ENCODE measurements around the gene SLC10A1. TPM values are rescaled to one million over a fixed set of nuclear protein-coding genes. Genes with fewer than 3 reads are reported as not detected.

The SLC10A1 gene
- total RNA-seq, 1 experiment from 2014 or later: not detected

GRCh38 chr14:69808919-69809808 is 12.1 kb upstream of the SLC10A1 start:
- no peak for DNase-seq (ENCODE audit: low read depth)

DNA sequence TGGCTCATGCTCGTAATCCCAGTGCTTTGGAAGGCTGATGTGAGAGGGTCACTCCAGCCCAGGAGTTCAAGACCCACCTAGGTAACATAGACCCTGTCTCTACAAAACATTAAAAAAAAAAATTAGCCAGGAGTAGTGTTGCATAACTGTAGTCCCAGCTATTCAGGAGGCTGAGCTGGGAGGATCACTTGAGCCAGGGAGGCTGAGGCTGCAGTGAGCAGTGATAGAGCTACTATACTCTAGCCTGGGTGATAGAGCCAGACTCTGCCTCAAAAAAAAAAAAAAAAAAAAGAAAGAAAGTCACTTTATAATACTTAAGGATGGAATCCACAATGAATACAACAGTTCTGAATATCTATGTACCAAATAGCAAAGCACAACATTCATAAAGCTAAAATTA is 10.2 kb upstream of the SLC10A1 start:
- DNase-seq (ENCODE audit: low read depth): no peak

GRCh38 chr14:69804902-69805301 is 7.9 kb upstream of the SLC10A1 start:
- no peak for DNase-seq (ENCODE audit: low read depth)

DNA sequence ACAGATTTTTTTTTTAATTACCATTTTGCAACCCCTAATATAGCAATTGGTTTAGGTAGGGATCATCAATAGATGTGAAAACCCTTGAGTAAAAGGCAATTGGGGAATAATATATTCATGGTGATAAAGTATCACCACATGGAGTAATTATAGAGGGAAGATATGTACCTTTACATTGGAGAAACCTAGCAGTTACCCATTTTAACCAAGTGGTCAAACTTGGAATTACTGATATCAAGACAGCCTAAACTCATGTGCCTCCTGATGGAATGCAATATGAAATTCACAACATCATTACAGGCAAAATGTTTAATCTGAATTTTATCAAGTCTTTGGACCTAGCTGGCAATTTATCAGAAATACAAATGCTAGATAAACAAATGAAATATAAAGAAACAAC is 6.7 kb upstream of the SLC10A1 start:
- no peak for DNase-seq (ENCODE audit: low read depth)

- no peak for DNase-seq (ENCODE audit: low read depth)
These were observed 1.3 kb upstream of the SLC10A1 start for GRCh38 chr14:69798339-69798735.

DNA sequence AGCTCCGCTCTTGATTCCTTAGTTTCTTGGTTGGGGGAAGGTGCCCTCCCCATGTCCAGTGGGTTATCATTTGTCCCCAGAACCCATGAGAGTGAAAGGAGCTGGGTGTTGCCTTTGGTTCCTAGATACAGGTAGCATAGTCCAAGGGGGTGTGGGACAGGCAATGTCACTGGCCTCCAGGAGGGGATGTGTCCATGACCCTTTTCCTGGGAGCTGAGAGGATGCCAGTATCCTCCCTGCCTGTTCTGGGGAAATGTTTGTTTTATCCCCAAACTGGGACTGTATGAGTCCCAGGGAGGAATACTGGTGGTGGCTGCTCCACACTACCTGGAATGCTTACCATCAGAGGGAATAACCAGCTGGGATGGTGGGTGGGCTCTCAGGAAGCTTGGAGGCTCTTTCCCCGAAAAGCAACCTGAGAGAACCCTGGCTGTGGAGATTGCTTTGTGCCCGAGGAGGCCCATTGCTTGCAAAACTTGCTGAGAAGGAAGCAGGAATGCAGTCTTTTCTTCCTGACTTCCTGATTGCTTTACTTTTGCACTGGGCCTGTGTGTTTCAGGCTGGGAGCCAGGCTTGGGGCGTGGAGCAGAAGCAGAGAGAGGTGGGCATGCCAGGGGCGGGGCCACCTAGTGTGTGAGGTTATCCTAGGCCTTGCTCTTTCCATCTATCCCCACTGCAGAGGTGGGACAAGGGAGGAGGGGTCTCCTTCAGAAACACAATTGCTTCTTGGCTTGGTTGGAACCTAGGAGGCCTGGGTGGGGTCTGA is 715 bp upstream of the SLC10A1 start:
- DNase-seq (ENCODE audit: low read depth): no peak

DNA sequence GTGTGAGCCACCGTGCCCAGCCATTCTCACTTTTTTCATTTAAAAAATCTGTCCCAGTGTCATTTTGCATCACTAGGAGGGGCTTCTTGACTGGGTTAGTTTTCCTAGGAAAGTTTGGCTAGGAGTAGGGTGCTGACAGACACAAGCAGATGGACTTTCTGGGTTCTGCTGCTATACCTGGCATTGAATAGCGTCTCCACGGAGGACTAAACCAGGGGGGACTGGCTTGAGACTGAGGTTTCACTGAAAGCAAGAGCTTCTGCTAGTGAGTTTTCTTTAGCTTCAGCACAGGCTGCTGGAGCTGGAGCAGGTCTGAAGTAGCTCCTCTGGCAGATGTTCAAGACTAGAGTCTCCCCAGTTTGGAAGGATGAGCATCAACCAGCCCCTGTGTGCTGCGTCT is 1.4 kb downstream of the SLC10A1 start:
- DNase-seq (ENCODE audit: low read depth): no peak

DNA sequence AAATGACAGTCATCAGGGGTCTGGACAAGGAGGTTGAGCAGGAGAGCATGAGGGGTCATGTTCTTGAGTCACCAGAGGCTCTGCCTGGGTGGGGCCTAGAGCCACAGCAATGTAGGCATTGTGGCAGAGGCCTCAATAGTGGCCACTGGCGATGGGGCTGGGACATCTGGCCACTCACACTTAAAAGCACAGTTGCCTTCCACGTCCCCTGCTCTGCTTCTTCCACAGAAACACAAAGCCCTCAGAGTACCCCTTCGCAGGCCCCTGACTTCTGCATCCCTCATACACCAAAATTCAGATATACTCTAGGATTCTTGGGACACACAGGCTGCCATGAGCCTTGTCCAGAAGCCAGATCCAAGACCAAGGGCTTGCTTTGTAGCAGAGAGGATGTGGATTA is 2.2 kb downstream of the SLC10A1 start:
- no peak for DNase-seq (ENCODE audit: low read depth)

DNA sequence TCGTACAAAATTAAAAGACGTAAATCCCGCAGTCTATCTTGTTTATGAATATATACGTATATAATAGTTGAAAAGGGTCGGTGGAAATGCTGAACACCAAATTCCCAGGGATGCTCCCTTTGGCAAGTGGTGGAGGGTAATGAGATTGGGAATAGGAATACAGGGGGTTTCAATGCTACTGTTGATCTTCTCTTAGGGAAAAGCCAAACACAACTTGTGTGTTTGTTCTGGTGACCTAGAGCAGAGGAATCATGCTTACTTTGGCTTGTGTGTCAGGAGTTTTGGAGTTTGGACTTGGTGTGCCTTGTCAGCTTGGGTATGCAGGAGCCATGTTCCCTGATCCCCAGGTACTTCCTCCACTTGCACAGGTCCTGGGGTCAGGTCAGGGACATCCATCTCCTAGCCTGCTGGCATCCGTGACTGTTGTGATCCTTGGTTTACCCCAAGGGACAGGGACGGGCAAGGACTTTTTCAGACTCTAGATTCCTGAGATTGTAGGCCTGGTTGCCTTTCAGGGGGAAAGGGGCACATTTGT is 4.1 kb downstream of the SLC10A1 start:
- DNase-seq (ENCODE audit: low read depth): no peak

- no peak for DNase-seq (ENCODE audit: low read depth)
These were observed 7.9 kb downstream of the SLC10A1 start for GRCh38 chr14:69789118-69789640.

GRCh38 chr14:69786603-69787002 is 10.4 kb downstream of the SLC10A1 start:
- no peak for DNase-seq (ENCODE audit: low read depth)

GRCh38 chr14:69784942-69785341 is 12.1 kb downstream of the SLC10A1 start:
- no peak for DNase-seq (ENCODE audit: low read depth)

DNA sequence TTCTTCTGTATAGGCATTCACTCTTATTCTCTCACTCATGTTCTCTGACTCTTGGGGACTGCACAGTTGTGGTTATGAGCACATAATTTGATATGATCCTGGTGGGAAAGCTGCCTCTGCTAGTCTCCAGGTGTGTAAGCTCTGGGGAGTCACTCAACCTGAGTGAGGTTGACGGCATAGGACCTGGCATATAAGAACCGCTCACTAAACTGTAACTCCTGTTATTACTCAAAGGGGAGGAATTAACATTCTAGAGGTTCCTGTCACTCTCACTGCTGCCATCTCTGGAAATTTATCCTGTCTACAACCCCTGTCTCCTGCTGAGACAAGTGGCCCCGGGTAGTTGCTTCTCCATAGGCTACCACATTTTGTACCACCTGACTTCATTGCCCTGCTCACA is 16.1 kb downstream of the SLC10A1 start:
- DNase-seq (ENCODE audit: low read depth): no peak

GRCh38 chr14:69780092-69780491 is 16.9 kb downstream of the SLC10A1 start:
- no peak for DNase-seq (ENCODE audit: low read depth)

DNA sequence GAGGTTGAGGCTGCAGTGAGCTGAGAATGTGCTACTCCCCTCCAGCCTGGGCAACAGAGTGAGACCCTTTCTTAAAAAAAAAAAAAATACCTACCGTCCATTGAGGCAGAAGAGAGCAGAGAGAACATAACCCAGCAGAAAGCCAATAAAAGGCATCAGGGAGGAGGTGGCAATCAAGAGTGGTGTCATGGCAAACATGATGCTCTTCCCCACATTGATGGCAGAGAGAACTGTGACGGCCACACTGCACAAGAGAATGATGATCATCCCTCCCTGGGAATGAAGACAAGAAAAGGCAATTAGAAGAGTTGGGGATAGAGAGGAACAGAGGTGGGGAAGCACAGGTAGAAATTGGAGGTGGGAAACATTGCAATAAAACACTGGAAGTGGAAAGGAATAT is 18.0 kb downstream of the SLC10A1 start:
- DNase-seq (ENCODE audit: low read depth): no peak

DNA sequence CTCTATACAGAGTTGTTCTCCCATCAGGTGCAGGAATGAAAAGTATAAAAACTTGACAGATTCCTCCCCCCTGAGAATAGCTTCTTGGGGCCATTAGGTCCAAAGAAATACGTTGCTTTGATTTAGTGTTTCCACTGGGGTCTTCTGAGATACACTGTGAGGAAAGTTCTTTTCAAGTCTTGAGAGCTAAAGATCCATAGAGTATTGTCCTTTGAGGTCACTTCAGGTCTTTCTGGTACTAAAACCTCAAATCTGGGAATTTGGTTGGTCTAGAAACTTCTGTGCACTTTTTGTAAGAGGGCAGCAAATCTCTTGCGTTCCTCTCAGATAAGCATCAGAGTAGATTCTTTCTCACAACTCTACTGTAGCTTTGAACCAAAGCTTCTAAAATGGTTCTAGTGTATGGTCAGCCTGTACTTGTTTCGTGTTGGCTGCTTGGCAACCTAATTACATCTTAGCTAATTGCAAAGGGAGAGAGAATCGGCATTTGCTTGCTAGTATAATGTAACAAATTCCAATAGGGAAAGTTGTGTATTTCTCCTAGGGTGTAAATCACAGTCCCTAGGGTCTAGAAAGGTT is 20.1 kb downstream of the SLC10A1 start:
- no peak for DNase-seq (ENCODE audit: low read depth)

DNA sequence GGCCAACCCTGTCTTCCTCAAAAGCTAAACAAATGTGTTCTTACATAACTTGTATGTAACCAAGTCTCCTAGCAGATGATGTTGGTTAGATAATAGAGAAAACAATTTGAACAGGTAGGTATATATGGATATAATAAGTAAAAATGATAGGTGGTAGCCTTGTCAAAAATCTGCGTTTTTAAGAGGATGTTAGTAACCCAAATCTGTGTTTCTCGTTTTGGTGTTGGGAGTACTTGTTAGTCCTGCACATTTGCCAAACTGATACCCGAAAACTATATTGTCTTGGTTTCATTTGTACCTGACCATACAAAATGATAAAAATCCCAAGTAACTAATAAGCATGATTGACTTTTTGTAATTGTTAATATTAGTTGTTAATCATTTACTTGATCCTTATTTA is 22.0 kb downstream of the SLC10A1 start:
- no peak for DNase-seq (ENCODE audit: low read depth)

GRCh38 chr14:69773571-69774276 is 23.3 kb downstream of the SLC10A1 start:
- no peak for DNase-seq (ENCODE audit: low read depth)

DNA sequence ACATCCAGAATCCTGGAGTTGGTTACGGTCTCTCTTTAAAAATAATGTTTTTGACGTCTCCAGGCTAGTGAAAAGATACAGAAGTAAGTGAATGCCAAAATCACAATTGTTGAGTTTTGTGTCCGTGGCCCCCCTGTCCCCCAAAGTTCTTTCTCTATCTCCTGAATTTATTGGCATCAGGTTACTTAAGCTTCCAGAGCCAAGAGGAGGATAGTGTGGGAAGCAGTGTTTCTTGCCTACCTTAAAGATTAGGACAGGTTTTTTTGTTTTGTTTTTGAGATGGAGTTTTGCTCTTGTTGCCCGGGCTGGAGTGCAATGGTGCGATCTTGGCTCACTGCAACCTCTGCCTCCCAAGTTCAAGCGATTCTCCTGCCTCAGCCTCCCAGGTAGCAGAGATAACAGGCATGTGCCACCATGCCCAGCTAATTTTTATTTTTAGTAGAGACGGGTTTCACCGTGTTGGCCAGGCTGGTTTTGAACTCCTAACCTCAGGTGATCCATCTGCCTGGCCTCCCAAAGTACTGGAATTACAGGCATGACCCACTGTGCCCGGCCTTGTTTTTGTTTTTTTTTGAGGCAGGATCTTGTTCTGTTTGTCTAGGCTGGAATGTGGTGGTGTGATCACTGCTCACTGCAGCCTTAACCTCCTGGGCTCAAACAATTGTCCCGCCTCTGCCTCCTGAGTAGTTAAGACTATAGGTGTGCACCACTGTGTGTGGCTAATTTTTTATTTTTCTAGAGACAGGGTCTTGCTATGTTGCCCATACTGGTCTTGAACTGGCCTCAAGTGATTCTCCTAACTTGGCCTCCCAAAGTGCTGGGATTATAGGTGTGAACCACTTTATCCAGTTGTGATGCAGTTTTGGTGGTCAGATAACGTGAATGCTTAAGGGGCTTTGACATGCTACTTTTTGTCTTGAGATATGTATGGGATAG is 24.7 kb downstream of the SLC10A1 start:
- DNase-seq (ENCODE audit: low read depth): no peak

DNA sequence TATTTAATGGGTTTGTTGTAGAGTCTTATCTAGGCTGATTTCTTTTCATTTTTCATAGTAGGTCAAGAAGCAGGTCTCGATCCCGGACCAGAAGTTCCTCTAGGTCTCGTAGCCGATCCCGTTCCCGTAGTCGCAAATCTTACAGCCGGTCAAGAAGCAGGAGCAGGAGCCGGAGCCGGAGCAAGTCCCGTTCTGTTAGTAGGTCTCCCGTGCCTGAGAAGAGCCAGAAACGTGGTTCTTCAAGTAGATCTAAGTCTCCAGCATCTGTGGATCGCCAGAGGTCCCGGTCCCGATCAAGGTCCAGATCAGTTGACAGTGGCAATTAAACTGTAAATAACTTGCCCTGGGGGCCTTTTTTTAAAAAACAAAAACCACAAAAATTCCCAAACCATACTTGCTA is 25.9 kb downstream of the SLC10A1 start:
- no peak for DNase-seq (ENCODE audit: low read depth)

Measured in LHCN-M2 (cell line).